GM21723 (cell line): ENCODE measurements around the gene PDZD4.
A peak's percentile ranks its signal among the peaks of the same experiment; 100 is the strongest.

ENCODE experiments used
- ATAC-seq: cut with Tn5 transposase; IDR thresholded peaks from one replicate; pipeline ENCODE4 v1.9.1; 2021; ENCODE audit warnings: mild to moderate bottlenecking, moderate library complexity; ENCODE audit not compliant: unreplicated experiment

PDZD4 gene

GRCh38 chrX:153814591-153815315 lies 15.6 kb downstream of the PDZD4 start:
- no peak for ATAC-seq

GRCh38 chrX:153813161-153813560 lies 17.2 kb downstream of the PDZD4 start:
- ATAC-seq, result no peak

- no peak for ATAC-seq
Observed at GRCh38 chrX:153812220-153812619, 18.1 kb downstream of the PDZD4 start.

- ATAC-seq, result no peak
Observed at GRCh38 chrX:153807976-153808375, 22.4 kb downstream of the PDZD4 start.

- ATAC-seq, result no peak
Observed at GRCh38 chrX:153806999-153807575, 23.3 kb downstream of the PDZD4 start.

- no peak for ATAC-seq
Observed at GRCh38 chrX:153805436-153805835, 24.9 kb downstream of the PDZD4 start.

GRCh38 chrX:153804621-153805020 lies 25.7 kb downstream of the PDZD4 start:
- no peak for ATAC-seq

- ATAC-seq, result no peak
Observed at GRCh38 chrX:153804100-153804595, 26.2 kb downstream of the PDZD4 start.

GRCh38 chrX:153803211-153804099 lies 26.9 kb downstream of the PDZD4 start:
- ATAC-seq, result no peak

GRCh38 chrX:153802513-153803045 lies 27.8 kb downstream of the PDZD4 start:
- no peak for ATAC-seq

GRCh38 chrX:153801669-153802068 lies 28.7 kb downstream of the PDZD4 start:
- no peak for ATAC-seq

- ATAC-seq, result no peak
Observed at GRCh38 chrX:153800746-153801145, 29.6 kb downstream of the PDZD4 start.

GRCh38 chrX:153800177-153800722 lies 30.1 kb downstream of the PDZD4 start:
- no peak for ATAC-seq

- no peak for ATAC-seq
Observed at GRCh38 chrX:153799326-153799725, 31.0 kb downstream of the PDZD4 start.

- no peak for ATAC-seq
Observed at GRCh38 chrX:153797415-153798015, 32.8 kb downstream of the PDZD4 start.

- no peak for ATAC-seq
Observed at GRCh38 chrX:153794897-153795816, 35.2 kb downstream of the PDZD4 start.

GRCh38 chrX:153794018-153794896 lies 36.1 kb downstream of the PDZD4 start, which contains the start of the genes IDH3G and SSR4:
IDH3G (minus strand) TSS chrX:153794375; CDS start chrX:153794326, 49 bp downstream.
SSR4 (plus strand) TSS chrX:153794668; CDS start chrX:153794688, 20 bp downstream.
- peak; percentile 90 for ATAC-seq

GRCh38 chrX:153793291-153793690 lies 37.1 kb downstream of the PDZD4 start:
- no peak for ATAC-seq
